K562 (cell line): ENCODE measurements around the gene NAT14. TPM values are rescaled to one million over a fixed set of nuclear protein-coding genes. Genes with fewer than 3 reads are reported as not detected.
A peak's percentile ranks its signal among the peaks of the same experiment; 100 is the strongest.

Experiments
- CBFA2T2 ChIP-seq: fragments of 450-650 bp; conservative IDR thresholded peaks from 2 replicates; pipeline ENCODE4 v1.6.1; 2017; ENCODE audit warnings: mild to moderate bottlenecking
- CLOCK ChIP-seq: fragments of 250-450 bp; sonication (Bioruptor Pico); IDR thresholded peaks from 2 replicates; pipeline ENCODE4 v1.4.0; 2020; ENCODE audit warnings: mild to moderate bottlenecking, moderate library complexity, borderline replicate concordance
- CREB3L1 ChIP-seq: fragments of 450-650 bp; IDR thresholded peaks from 2 replicates; pipeline ENCODE4 v1.6.1; 2014; ENCODE audit warnings: low read depth, mild to moderate bottlenecking, moderate library complexity, borderline replicate concordance
- HBP1 ChIP-seq: fragments of 450-650 bp; formaldehyde crosslinking; IDR thresholded peaks from 2 replicates; pipeline ENCODE4 v1.4.0; 2022; ENCODE audit warnings: missing genetic modification characterization
- HDAC6 ChIP-seq: IDR thresholded peaks from 2 replicates; pipeline ENCODE4 v1.6.1; 2012; ENCODE audit warnings: low read depth, mild to moderate bottlenecking, control low read depth, inconsistent platforms, low read length, moderate library complexity
- HNRNPUL1 ChIP-seq: fragments of 200-400 bp; formaldehyde crosslinking; IDR thresholded peaks from 2 replicates; pipeline ENCODE4 v1.6.1; 2017; ENCODE audit warnings: low read length
- MCM3 ChIP-seq: fragments of 450-650 bp; IDR thresholded peaks from 2 replicates; pipeline ENCODE4 v1.6.1; 2016
- POLR2A ChIP-seq: fragments of 450-650 bp; conservative IDR thresholded peaks from 2 replicates; pipeline ENCODE4 v1.6.1; 2016
- PRMT5 ChIP-seq: sonication (generic); formaldehyde crosslinking; IDR thresholded peaks from 2 replicates; pipeline ENCODE4 v1.5.0; 2020; ENCODE audit warnings: missing genetic modification reagents
- PTBP1 ChIP-seq: fragments of 200-400 bp; formaldehyde crosslinking; IDR thresholded peaks from 2 replicates; pipeline ENCODE4 v1.6.1; 2017; ENCODE audit warnings: low read depth, low read length
- RB1 ChIP-seq: fragments of 450-650 bp; IDR thresholded peaks from 2 replicates; pipeline ENCODE4 v1.6.1; 2017; ENCODE audit warnings: low read depth, mild to moderate bottlenecking
- VEZF1 ChIP-seq: fragments of 200-800 bp; sonication (Bioruptor generic); IDR thresholded peaks from 2 replicates; pipeline ENCODE4 v1.6.1; 2017; ENCODE audit warnings: missing genetic modification characterization, missing compliant biosample characterization
- ZNF253 ChIP-seq: fragments of 250-450 bp; sonication (Bioruptor Pico); conservative IDR thresholded peaks from 2 replicates; pipeline ENCODE4 v1.6.1; 2021; ENCODE audit warnings: mild to moderate bottlenecking
- ZNF41 ChIP-seq: fragments of 250-450 bp; sonication (Bioruptor Pico); conservative IDR thresholded peaks from 2 replicates; pipeline ENCODE4 v1.4.0; 2020; ENCODE audit warnings: mild to moderate bottlenecking
- ZNF77 ChIP-seq: fragments of 250-450 bp; sonication (Bioruptor Pico); IDR thresholded peaks from 2 replicates; pipeline ENCODE4 v1.5.0; 2020
- ZZZ3 ChIP-seq: fragments of 450-650 bp; IDR thresholded peaks from 2 replicates; pipeline ENCODE4 v1.6.1; 2016; ENCODE audit warnings: antibody characterized with exemption, mild to moderate bottlenecking, moderate library complexity
- polyA plus RNA-seq, 8 experiments: library from polyadenylated mRNA; depleted of rRNA in 4 of 8; stranded (reverse) in 5 of 8; unstranded in 3 of 8; fragments of >200 nt; fragmentation: Nextera tagmentation in 2 of 8; fragmentation: Illumina TruSeq in 1 of 8; extraction: Ambion mirVana in 2 of 8; extraction: Trizol in 1 of 8; gene quantifications; 2 replicates each; pipeline versions ENCODE4 v1.2.1 to v1.2.3, GENCODE V29; 2011 to 2014; ENCODE audit warnings: inconsistent platforms in 1 of 8, missing spikeins in 1 of 8
- total RNA-seq, 7 experiments: library from RNA; depleted of rRNA in 6 of 7; stranded (reverse); fragments of >200 nt in 6 of 7; fragmentation: Illumina TruSeq in 2 of 7; extraction: Trizol in 2 of 7; gene quantifications; 2 replicates each; pipeline versions ENCODE4 v1.2.1 to v1.2.3, GENCODE V29; 2011 to 2021; ENCODE audit warnings: low replicate concordance in 1 of 7
- TF ChIP-seq, protein P1 (sequence below): fragments of 250-450 bp; sonication (Bioruptor Pico); IDR thresholded peaks from 2 replicates; pipeline ENCODE4 v1.8.0; 2022; ENCODE audit warnings: inconsistent platforms, mild to moderate bottlenecking, moderate library complexity, borderline replicate concordance
- TF ChIP-seq, protein P2 (sequence below): fragments of 250-450 bp; sonication (Bioruptor Pico); IDR thresholded peaks from 2 replicates; pipeline ENCODE4 v1.5.0; 2020; ENCODE audit warnings: mild to moderate bottlenecking

NAT14 gene
- total and polyA plus RNA-seq, 9 of the 15 experiments (the other 6 are each of a cell fraction or from before 2014, with no cell fraction given), result 2.4 to 77.0 (median 26.7) TPM

DNA sequence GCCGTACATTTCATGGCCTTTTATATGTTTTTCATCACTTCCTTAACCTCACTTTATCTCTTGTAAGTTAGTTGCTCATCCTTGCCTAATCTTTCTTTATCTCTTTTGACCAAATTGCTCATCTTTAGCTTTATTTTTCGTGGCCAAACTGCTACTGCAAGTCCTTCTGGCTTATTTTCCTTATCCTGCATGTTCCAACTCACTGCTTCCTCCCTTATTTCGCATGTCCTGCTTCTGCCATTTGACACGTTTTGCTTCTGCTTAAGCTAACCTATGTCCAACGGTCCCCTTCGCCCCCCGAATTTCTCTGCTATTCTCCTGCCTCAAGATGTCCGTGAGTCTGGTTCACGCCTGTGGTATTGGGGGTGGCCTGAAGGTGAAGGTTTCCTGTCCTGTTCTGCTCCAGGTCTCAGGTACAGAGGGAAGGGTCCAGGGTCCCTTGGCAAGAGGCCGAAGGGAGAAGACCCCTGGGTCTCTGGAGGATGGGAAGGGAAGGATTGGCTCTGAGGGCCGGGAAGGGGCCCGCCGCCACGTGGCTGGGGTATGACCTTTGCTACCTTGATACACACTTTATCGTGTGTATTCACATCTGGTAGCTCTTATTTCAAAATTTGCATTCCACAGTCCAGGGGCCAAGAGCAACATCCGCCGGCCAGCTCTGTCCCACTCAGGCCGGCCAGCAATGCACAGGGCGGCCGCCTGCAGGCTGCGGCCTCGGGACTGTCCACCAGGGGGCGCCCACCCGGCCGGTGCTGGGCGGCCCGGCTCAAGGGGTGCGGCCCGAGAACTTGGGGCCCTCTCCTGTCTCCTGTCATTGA, 17.5 kb upstream of the NAT14 start (continued):
- TF ChIP-seq POLR2A, result no peak; the same call in 1 of the 2 replicates
- TF ChIP-seq CBFA2T2, result peak; percentile 89
- TF ChIP-seq ZNF41 (CRISPR knock-in tag), result no peak
- TF ChIP-seq, protein P1, sequence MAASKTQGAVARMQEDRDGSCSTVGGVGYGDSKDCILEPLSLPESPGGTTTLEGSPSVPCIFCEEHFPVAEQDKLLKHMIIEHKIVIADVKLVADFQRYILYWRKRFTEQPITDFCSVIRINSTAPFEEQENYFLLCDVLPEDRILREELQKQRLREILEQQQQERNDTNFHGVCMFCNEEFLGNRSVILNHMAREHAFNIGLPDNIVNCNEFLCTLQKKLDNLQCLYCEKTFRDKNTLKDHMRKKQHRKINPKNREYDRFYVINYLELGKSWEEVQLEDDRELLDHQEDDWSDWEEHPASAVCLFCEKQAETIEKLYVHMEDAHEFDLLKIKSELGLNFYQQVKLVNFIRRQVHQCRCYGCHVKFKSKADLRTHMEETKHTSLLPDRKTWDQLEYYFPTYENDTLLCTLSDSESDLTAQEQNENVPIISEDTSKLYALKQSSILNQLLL, result no peak
- peak; percentile 89 for TF ChIP-seq RB1
- TF ChIP-seq HDAC6, result no peak
- TF ChIP-seq, protein P2, sequence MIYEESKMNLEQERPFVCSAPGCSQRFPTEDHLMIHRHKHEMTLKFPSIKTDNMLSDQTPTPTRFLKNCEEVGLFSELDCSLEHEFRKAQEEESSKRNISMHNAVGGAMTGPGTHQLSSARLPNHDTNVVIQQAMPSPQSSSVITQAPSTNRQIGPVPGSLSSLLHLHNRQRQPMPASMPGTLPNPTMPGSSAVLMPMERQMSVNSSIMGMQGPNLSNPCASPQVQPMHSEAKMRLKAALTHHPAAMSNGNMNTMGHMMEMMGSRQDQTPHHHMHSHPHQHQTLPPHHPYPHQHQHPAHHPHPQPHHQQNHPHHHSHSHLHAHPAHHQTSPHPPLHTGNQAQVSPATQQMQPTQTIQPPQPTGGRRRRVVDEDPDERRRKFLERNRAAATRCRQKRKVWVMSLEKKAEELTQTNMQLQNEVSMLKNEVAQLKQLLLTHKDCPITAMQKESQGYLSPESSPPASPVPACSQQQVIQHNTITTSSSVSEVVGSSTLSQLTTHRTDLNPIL, result no peak
- no peak for TF ChIP-seq HBP1 (CRISPR knock-in tag)
- no peak for TF ChIP-seq HNRNPUL1
- TF ChIP-seq ZNF77 (CRISPR knock-in tag), result no peak
- TF ChIP-seq CREB3L1, result peak; percentile 75; the same call in 1 of the 2 replicates
- no peak for TF ChIP-seq ZZZ3
- no peak for TF ChIP-seq CLOCK (CRISPR knock-in tag)
- no peak for TF ChIP-seq ZNF253 (CRISPR knock-in tag)
- TF ChIP-seq VEZF1 (CRISPR knock-in tag), result no peak
- TF ChIP-seq MCM3, result no peak
- no peak for TF ChIP-seq PRMT5
- TF ChIP-seq PTBP1, result 0 out of 2 replicates have a peak, but pooled peaks have one; percentile 31
